Fibroblast of lung (primary cell): ENCODE data around the gene RABGAP1L. TPM values are rescaled to one million over a fixed set of nuclear protein-coding genes. Genes with fewer than 3 reads are reported as not detected.
"Not testable (repeated sequence)": the region's sequence is repeated elsewhere in the genome, so short reads cannot be mapped to it uniquely, and the experiment has no call there.

Source experiments
- DNase-seq, 2 donors: peaks; one replicate each; pipeline versions ENCODE4 v3.0.0 to v3.0.0-alpha.2; 2010; ENCODE audit warnings: low read depth in 2 of 2
- H2AFZ ChIP-seq: 2 replicates; pipeline ENCODE4 v1.5.1; 2012; ENCODE audit warnings: low read length, control low read depth, inconsistent platforms
- H3K27ac ChIP-seq: 2 replicates; pipeline ENCODE4 v1.5.1; 2011; ENCODE audit warnings: low read length, control low read depth; ENCODE audit not compliant: insufficient read depth
- H3K27me3 ChIP-seq: 2 replicates; pipeline ENCODE4 v1.5.1; 2011; ENCODE audit warnings: mild to moderate bottlenecking, low read length; ENCODE audit not compliant: control insufficient read depth, insufficient read depth
- H3K36me3 ChIP-seq: 2 replicates; pipeline ENCODE4 v1.5.1; 2011; ENCODE audit warnings: low read length; ENCODE audit not compliant: control insufficient read depth, insufficient read depth
- H3K4me1 ChIP-seq: 2 replicates; pipeline ENCODE4 v1.5.1; 2011; ENCODE audit warnings: low read length; ENCODE audit not compliant: control insufficient read depth, insufficient read depth; ENCODE audit errors: extremely low read depth
- H3K4me2 ChIP-seq: 2 replicates; pipeline ENCODE4 v1.5.1; 2011; ENCODE audit warnings: low read length, control low read depth; ENCODE audit not compliant: insufficient read depth; ENCODE audit errors: extremely low read depth
- H3K4me3 ChIP-seq, 4 experiments: fragments of 200-600 bp in 1 of 4; sonication (generic) in 1 of 4; replicated peaks in 1 of 4; 2 replicates each; pipeline ENCODE4 v1.5.1; 2011 to 2016; ENCODE audit warnings: low read length in 4 of 4, low read depth in 3 of 4, mild to moderate bottlenecking in 3 of 4, control low read depth in 2 of 4, inconsistent platforms in 1 of 4, mixed read lengths in 1 of 4; ENCODE audit not compliant: insufficient read depth in 1 of 4; ENCODE audit errors: control extremely low read depth in 1 of 4
- H3K79me2 ChIP-seq: 2 replicates; pipeline ENCODE4 v1.5.1; 2012; ENCODE audit warnings: mild to moderate bottlenecking, low read length, inconsistent platforms; ENCODE audit not compliant: control insufficient read depth, insufficient read depth
- H3K9ac ChIP-seq: 2 replicates; pipeline ENCODE4 v1.5.1; 2011; ENCODE audit warnings: mild to moderate bottlenecking, low read length, control low read depth; ENCODE audit not compliant: insufficient read depth
- H3K9me3 ChIP-seq: 2 replicates; pipeline ENCODE4 v1.5.1; 2012; ENCODE audit warnings: low read depth, low read length; ENCODE audit not compliant: control insufficient read depth, insufficient read depth
- H4K20me1 ChIP-seq: 2 replicates; pipeline ENCODE4 v1.5.1; 2011; ENCODE audit warnings: low read length; ENCODE audit not compliant: control insufficient read depth, insufficient read depth; ENCODE audit errors: extremely low read depth
- EZH2 ChIP-seq: IDR thresholded peaks from 2 replicates; pipeline ENCODE4 v1.5.1; 2012; ENCODE audit warnings: low read length, control low read depth, mild to moderate bottlenecking; ENCODE audit errors: missing control alignments
- polyA plus RNA-seq, 2 donors: library from polyadenylated mRNA; depleted of rRNA in 1 of 2; stranded (reverse) in 1 of 2; unstranded in 1 of 2; fragments of >200 nt; gene quantifications; 2 replicates each; pipeline ENCODE4 v1.2.1, GENCODE V29; 2011 to 2012; ENCODE audit warnings: missing spikeins in 1 of 2
- total RNA-seq: library from RNA; depleted of rRNA; stranded (reverse); fragments of >200 nt; gene quantifications from 2 replicates; pipeline ENCODE4 v1.2.1, GENCODE V29; 2014
- TF ChIP-seq, protein P1 (sequence below), 2 donors: IDR thresholded peaks in 1 of 2; conservative IDR thresholded peaks in 1 of 2; 1 replicate in 1 of 2; 2 replicates in 1 of 2; pipeline ENCODE4 v1.5.1; 2011 to 2012; ENCODE audit warnings: low read length in 2 of 2, control low read depth in 1 of 2, inconsistent platforms in 1 of 2, low read depth in 1 of 2, mild to moderate bottlenecking in 1 of 2

The RABGAP1L gene
- total and polyA plus RNA-seq, 2 donors (not counting 1 experiment from before 2014, with no cell fraction given) = 33.8 to 36.5 TPM

DNA sequence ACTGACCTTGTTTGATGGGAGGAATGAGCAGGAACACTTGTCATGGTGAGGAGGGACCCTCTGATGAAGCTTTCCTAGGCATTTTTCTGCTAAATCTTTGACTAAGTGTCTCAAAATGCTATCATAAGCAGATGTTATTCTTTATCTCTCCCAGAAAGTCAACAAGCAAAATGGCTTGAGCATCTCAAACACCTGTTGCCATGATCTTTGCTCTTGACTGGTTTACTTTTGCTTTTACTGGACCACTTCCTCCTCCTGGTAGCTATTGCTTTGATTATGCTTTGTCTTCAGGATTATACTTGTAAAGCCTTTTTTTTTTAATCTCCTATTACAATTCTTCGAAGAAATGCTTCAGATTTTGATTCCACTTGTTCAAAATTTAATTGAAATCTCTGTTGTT lies 445.9 kb downstream of the RABGAP1L start:
- no peaks in the 10 kb centered on the region for H3K9me3 ChIP-seq
- no peaks in the 10 kb centered on the region for H3K79me2 ChIP-seq
- H3K4me1 ChIP-seq = no peaks in the 10 kb centered on the region
- H4K20me1 ChIP-seq = no peaks in the 10 kb centered on the region
- H3K36me3 ChIP-seq = no peaks in the 10 kb centered on the region
- H2AFZ ChIP-seq = no peak overlapping the region
- no peak overlapping the region for H3K4me3 ChIP-seq
- TF ChIP-seq EZH2 = no peak
- TF ChIP-seq, protein P1, sequence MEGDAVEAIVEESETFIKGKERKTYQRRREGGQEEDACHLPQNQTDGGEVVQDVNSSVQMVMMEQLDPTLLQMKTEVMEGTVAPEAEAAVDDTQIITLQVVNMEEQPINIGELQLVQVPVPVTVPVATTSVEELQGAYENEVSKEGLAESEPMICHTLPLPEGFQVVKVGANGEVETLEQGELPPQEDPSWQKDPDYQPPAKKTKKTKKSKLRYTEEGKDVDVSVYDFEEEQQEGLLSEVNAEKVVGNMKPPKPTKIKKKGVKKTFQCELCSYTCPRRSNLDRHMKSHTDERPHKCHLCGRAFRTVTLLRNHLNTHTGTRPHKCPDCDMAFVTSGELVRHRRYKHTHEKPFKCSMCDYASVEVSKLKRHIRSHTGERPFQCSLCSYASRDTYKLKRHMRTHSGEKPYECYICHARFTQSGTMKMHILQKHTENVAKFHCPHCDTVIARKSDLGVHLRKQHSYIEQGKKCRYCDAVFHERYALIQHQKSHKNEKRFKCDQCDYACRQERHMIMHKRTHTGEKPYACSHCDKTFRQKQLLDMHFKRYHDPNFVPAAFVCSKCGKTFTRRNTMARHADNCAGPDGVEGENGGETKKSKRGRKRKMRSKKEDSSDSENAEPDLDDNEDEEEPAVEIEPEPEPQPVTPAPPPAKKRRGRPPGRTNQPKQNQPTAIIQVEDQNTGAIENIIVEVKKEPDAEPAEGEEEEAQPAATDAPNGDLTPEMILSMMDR (conservative IDR thresholded peaks at IDR 0.05 in 1 of 2, IDR thresholded peaks at IDR 0.05 in 1 of 2; ENCODE audit: low read depth in 1 of 2, low read length in 2 of 2) = no peak
- H3K27ac ChIP-seq = no peak overlapping the region
- H3K9ac ChIP-seq = no peak overlapping the region
- no peak overlapping the region for H3K4me2 ChIP-seq
- DNase-seq = no peak
- no peaks in the 10 kb centered on the region for H3K27me3 ChIP-seq

DNA sequence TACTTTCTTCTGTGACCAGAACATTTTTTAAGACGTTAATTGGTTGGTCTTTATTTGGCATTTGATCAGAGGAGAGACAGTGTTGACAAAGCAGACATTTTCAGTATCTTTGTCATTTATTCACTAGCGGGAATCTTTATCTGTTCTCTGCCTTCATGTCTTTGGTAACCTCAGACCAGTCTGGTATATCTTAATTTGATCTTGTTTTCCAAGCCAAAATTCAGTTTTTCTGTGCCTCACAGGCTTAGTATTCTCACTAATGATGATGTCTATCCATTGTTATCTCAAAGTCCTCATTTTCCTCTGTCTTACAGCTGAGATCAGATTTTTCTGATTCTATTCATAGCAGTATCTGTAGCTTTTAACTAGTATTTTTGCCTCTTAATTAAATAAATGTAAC lies 447.2 kb downstream of the RABGAP1L start:
- Histone ChIP-seq H3K36me3 (no peaks in the 10 kb centered on the region), H3K4me1 (no peaks in the 10 kb centered on the region), H3K4me3 (no peak overlapping the region), H2AFZ (no peak overlapping the region), H3K9ac (no peak overlapping the region), H3K27me3 (no peaks in the 10 kb centered on the region), H3K27ac (no peak overlapping the region), H3K4me2 (no peak overlapping the region), H3K9me3 (no peaks in the 10 kb centered on the region), H4K20me1 (no peaks in the 10 kb centered on the region), H3K79me2 (no peaks in the 10 kb centered on the region)
- no peak for TF ChIP-seq EZH2
- TF ChIP-seq, protein P1 (conservative IDR thresholded peaks at IDR 0.05 in 1 of 2, IDR thresholded peaks at IDR 0.05 in 1 of 2; ENCODE audit: low read depth in 1 of 2, low read length in 2 of 2) = no peak
- DNase-seq = no peak

GRCh38 chr1:174617905-174618304 lies 458.6 kb downstream of the RABGAP1L start:
- H3K4me2 ChIP-seq, H3K27ac ChIP-seq, H3K27me3 ChIP-seq, H3K9ac ChIP-seq, H4K20me1 ChIP-seq, H3K4me1 ChIP-seq, H3K4me3 ChIP-seq, DNase-seq, H3K9me3 ChIP-seq, H3K79me2 ChIP-seq, H2AFZ ChIP-seq, H3K36me3 ChIP-seq: not testable (repeated sequence)
